ENCODE measurements around the gene KRT74. TPM values are rescaled to one million over a fixed set of nuclear protein-coding genes. Genes with fewer than 3 reads are reported as not detected.

The KRT74 gene
- polyA plus RNA-seq, 2 of the 4 experiments (the other 2 are of a cell fraction) = not detected

Other genes starting within 250 kb of the KRT74 start
- 0.07 TPM in 1 of 2 replicates, not detected in the other for gene KRT85, start 206.4 kb downstream of the KRT74 start, polyA plus RNA-seq (2011; rRNA removed)
- gene KRT85, start 206.4 kb downstream of the KRT74 start, polyA plus RNA-seq (2017; fragmentation: RNase III; extraction: RNeasy Plus Mini Kit Qiagen cat#74134 plus additional on column Dnase treatment) = 2.9 to 4.8 TPM (median 3.7 TPM) in 3 replicates
- gene KRT84, start 188.2 kb downstream of the KRT74 start, polyA plus RNA-seq (2011; rRNA removed) = not detected in 2 replicates
- not detected in 3 replicates for gene KRT84, start 188.2 kb downstream of the KRT74 start, polyA plus RNA-seq (2017; fragmentation: RNase III; extraction: RNeasy Plus Mini Kit Qiagen cat#74134 plus additional on column Dnase treatment)
- gene KRT82, start 167.5 kb downstream of the KRT74 start, polyA plus RNA-seq (2011; rRNA removed) = not detected in 2 replicates
- not detected in 3 replicates for gene KRT82, start 167.5 kb downstream of the KRT74 start, polyA plus RNA-seq (2017; fragmentation: RNase III; extraction: RNeasy Plus Mini Kit Qiagen cat#74134 plus additional on column Dnase treatment)
- gene KRT75, start 139.5 kb downstream of the KRT74 start, polyA plus RNA-seq (2011; rRNA removed) = not detected in 2 replicates
- gene KRT75, start 139.5 kb downstream of the KRT74 start, polyA plus RNA-seq (2017; fragmentation: RNase III; extraction: RNeasy Plus Mini Kit Qiagen cat#74134 plus additional on column Dnase treatment) = not detected in 3 replicates
- not detected in 2 replicates for gene KRT6B, start 121.7 kb downstream of the KRT74 start, polyA plus RNA-seq (2011; rRNA removed)
- gene KRT6B, start 121.7 kb downstream of the KRT74 start, polyA plus RNA-seq (2017; fragmentation: RNase III; extraction: RNeasy Plus Mini Kit Qiagen cat#74134 plus additional on column Dnase treatment) = not detected in 3 replicates
- not detected in 2 replicates for gene KRT6C, start 100.0 kb downstream of the KRT74 start, polyA plus RNA-seq (2011; rRNA removed)
- not detected in 3 replicates for gene KRT6C, start 100.0 kb downstream of the KRT74 start, polyA plus RNA-seq (2017; fragmentation: RNase III; extraction: RNeasy Plus Mini Kit Qiagen cat#74134 plus additional on column Dnase treatment)
- gene KRT6A, start 80.6 kb downstream of the KRT74 start, polyA plus RNA-seq (2011; rRNA removed) = 0.04 and 0.09 TPM in 2 replicates
- 0.07 to 0.14 TPM (median 0.11 TPM) in 3 replicates for gene KRT6A, start 80.6 kb downstream of the KRT74 start, polyA plus RNA-seq (2017; fragmentation: RNase III; extraction: RNeasy Plus Mini Kit Qiagen cat#74134 plus additional on column Dnase treatment)
- gene KRT5, start 53.4 kb downstream of the KRT74 start, polyA plus RNA-seq (2011; rRNA removed) = 0.06 TPM in 1 of 2 replicates, not detected in the other
- gene KRT5, start 53.4 kb downstream of the KRT74 start, polyA plus RNA-seq (2017; fragmentation: RNase III; extraction: RNeasy Plus Mini Kit Qiagen cat#74134 plus additional on column Dnase treatment) = 0.08 to 0.25 TPM in 2 of 3 replicates, not detected in the other
- not detected in 2 replicates for gene KRT71, start 20.7 kb downstream of the KRT74 start, polyA plus RNA-seq (2011; rRNA removed)
- not detected in 3 replicates for gene KRT71, start 20.7 kb downstream of the KRT74 start, polyA plus RNA-seq (2017; fragmentation: RNase III; extraction: RNeasy Plus Mini Kit Qiagen cat#74134 plus additional on column Dnase treatment)
- not detected in 2 replicates for gene KRT72, start 27.6 kb upstream of the KRT74 start, polyA plus RNA-seq (2011; rRNA removed)
- not detected in 3 replicates for gene KRT72, start 27.6 kb upstream of the KRT74 start, polyA plus RNA-seq (2017; fragmentation: RNase III; extraction: RNeasy Plus Mini Kit Qiagen cat#74134 plus additional on column Dnase treatment)
- gene KRT73, start 44.7 kb upstream of the KRT74 start, polyA plus RNA-seq (2011; rRNA removed) = not detected in 2 replicates
- gene KRT73, start 44.7 kb upstream of the KRT74 start, polyA plus RNA-seq (2017; fragmentation: RNase III; extraction: RNeasy Plus Mini Kit Qiagen cat#74134 plus additional on column Dnase treatment) = not detected in 3 replicates
- gene KRT2, start 78.4 kb upstream of the KRT74 start, polyA plus RNA-seq (2011; rRNA removed) = 0.09 TPM in 1 of 2 replicates, not detected in the other
- 0.08 TPM in 1 of 3 replicates, not detected in the others for gene KRT2, start 78.4 kb upstream of the KRT74 start, polyA plus RNA-seq (2017; fragmentation: RNase III; extraction: RNeasy Plus Mini Kit Qiagen cat#74134 plus additional on column Dnase treatment)
- not detected in 2 replicates for gene KRT1, start 106.6 kb upstream of the KRT74 start, polyA plus RNA-seq (2011; rRNA removed)
- not detected in 3 replicates for gene KRT1, start 106.6 kb upstream of the KRT74 start, polyA plus RNA-seq (2017; fragmentation: RNase III; extraction: RNeasy Plus Mini Kit Qiagen cat#74134 plus additional on column Dnase treatment)
- gene KRT77, start 129.7 kb upstream of the KRT74 start, polyA plus RNA-seq (2011; rRNA removed) = 0.03 TPM in 2 replicates
- gene KRT77, start 129.7 kb upstream of the KRT74 start, polyA plus RNA-seq (2017; fragmentation: RNase III; extraction: RNeasy Plus Mini Kit Qiagen cat#74134 plus additional on column Dnase treatment) = not detected in 3 replicates
- gene KRT76, start 203.5 kb upstream of the KRT74 start, polyA plus RNA-seq (2011; rRNA removed) = not detected in 2 replicates
- not detected in 3 replicates for gene KRT76, start 203.5 kb upstream of the KRT74 start, polyA plus RNA-seq (2017; fragmentation: RNase III; extraction: RNeasy Plus Mini Kit Qiagen cat#74134 plus additional on column Dnase treatment)
- 0.04 and 0.07 TPM in 2 replicates for gene KRT3, start 222.3 kb upstream of the KRT74 start, polyA plus RNA-seq (2011; rRNA removed)
- gene KRT3, start 222.3 kb upstream of the KRT74 start, polyA plus RNA-seq (2017; fragmentation: RNase III; extraction: RNeasy Plus Mini Kit Qiagen cat#74134 plus additional on column Dnase treatment) = 0.06 to 0.07 TPM in 2 of 3 replicates, not detected in the other
- gene KRT4, start 240.3 kb upstream of the KRT74 start, polyA plus RNA-seq (2011; rRNA removed) = 12.7 and 12.8 TPM in 2 replicates
- 2.1 to 3.2 TPM (median 2.8 TPM) in 3 replicates for gene KRT4, start 240.3 kb upstream of the KRT74 start, polyA plus RNA-seq (2017; fragmentation: RNase III; extraction: RNeasy Plus Mini Kit Qiagen cat#74134 plus additional on column Dnase treatment)

All from A549 (cell line).